ENCODE data around the gene TGFA.

DNA sequence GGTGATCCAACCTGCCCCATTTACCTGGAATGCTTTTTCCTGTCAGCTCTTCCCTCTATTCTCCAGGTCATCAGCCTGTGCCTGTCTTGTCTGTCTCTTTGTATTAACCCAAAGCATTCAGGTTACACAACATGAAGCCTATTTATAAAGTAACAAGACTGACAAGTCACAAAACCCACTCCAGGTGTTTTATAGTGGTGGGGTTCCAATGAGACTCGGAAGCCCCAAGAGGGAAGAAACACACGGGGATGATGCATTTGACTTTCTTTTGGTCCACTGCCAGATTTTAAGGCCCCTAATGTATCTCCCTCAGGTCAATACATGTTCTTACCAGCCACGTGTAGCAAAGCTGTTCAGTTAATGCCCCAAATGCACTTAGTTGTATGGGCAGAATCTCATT is 27.5 kb downstream of the TGFA start:
- TF ChIP-seq, protein P1, sequence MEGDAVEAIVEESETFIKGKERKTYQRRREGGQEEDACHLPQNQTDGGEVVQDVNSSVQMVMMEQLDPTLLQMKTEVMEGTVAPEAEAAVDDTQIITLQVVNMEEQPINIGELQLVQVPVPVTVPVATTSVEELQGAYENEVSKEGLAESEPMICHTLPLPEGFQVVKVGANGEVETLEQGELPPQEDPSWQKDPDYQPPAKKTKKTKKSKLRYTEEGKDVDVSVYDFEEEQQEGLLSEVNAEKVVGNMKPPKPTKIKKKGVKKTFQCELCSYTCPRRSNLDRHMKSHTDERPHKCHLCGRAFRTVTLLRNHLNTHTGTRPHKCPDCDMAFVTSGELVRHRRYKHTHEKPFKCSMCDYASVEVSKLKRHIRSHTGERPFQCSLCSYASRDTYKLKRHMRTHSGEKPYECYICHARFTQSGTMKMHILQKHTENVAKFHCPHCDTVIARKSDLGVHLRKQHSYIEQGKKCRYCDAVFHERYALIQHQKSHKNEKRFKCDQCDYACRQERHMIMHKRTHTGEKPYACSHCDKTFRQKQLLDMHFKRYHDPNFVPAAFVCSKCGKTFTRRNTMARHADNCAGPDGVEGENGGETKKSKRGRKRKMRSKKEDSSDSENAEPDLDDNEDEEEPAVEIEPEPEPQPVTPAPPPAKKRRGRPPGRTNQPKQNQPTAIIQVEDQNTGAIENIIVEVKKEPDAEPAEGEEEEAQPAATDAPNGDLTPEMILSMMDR (IDR thresholded peaks at IDR 0.05; ENCODE audit: insufficient read depth, low read depth, low read length) = no peak
- TF ChIP-seq EZH2 (IDR thresholded peaks at IDR 0.05; ENCODE audit: insufficient read depth, low read length) = no peak

Measured in astrocyte (in vitro differentiated cells and primary cell).